Osteoblast (primary cell): ENCODE data around the gene SLC18A3. TPM values are rescaled to one million over a fixed set of nuclear protein-coding genes. Genes with fewer than 3 reads are reported as not detected.
A peak's percentile ranks its signal among the peaks of the same experiment; 100 is the strongest.

ENCODE experiments used
- DNase-seq: peaks from one replicate; pipeline ENCODE4 v3.0.0; 2011; ENCODE audit warnings: low spot score, mixed read lengths; ENCODE audit not compliant: insufficient read length; ENCODE audit errors: missing footprints
- H2AFZ ChIP-seq: 2 replicates; pipeline ENCODE4 v1.6.0; 2011; ENCODE audit warnings: mild to moderate bottlenecking, low read length
- H3K27ac ChIP-seq: 2 replicates; pipeline ENCODE4 v1.5.1; 2011; ENCODE audit warnings: mild to moderate bottlenecking, low read depth, low read length, moderate library complexity
- H3K27me3 ChIP-seq: 2 replicates; pipeline ENCODE4 v1.6.0; 2012; ENCODE audit warnings: mild to moderate bottlenecking, control low read depth, inconsistent platforms, low read length, moderate library complexity; ENCODE audit not compliant: insufficient read depth
- H3K36me3 ChIP-seq: 2 replicates; pipeline ENCODE4 v1.5.1; 2011; ENCODE audit warnings: mild to moderate bottlenecking, low read length, control low read depth, moderate library complexity; ENCODE audit not compliant: insufficient read depth
- H3K4me1 ChIP-seq: 2 replicates; pipeline ENCODE4 v1.5.1; 2011; ENCODE audit warnings: mild to moderate bottlenecking, low read length, control low read depth, moderate library complexity; ENCODE audit not compliant: insufficient read depth
- H3K4me2 ChIP-seq: 2 replicates; pipeline ENCODE4 v1.6.0; 2011; ENCODE audit warnings: mild to moderate bottlenecking, low read length; ENCODE audit not compliant: insufficient read depth
- H3K4me3 ChIP-seq: fragments of 200-600 bp; sonication (generic); 3 replicates; pipeline ENCODE4 v1.5.1; 2012; ENCODE audit warnings: mild to moderate bottlenecking, low read length, inconsistent platforms; ENCODE audit not compliant: insufficient read depth
- H3K79me2 ChIP-seq: 2 replicates; pipeline ENCODE4 v1.6.0; 2012; ENCODE audit warnings: mild to moderate bottlenecking, low read length, control low read depth, inconsistent platforms; ENCODE audit not compliant: insufficient read depth
- H3K9me3 ChIP-seq: 2 replicates; pipeline ENCODE4 v1.5.1; 2011; ENCODE audit warnings: low read depth, low read length, control low read depth
- H4K20me1 ChIP-seq: 2 replicates; pipeline ENCODE4 v1.6.0; 2012; ENCODE audit warnings: mild to moderate bottlenecking, low read length, control low read depth; ENCODE audit not compliant: insufficient read depth
- total RNA-seq: library from RNA; depleted of rRNA; stranded (reverse); fragments of >200 nt; gene quantifications from 2 replicates; pipeline ENCODE4 v1.2.3, GENCODE V29; 2012
- TF ChIP-seq, protein P1 (sequence below): IDR thresholded peaks from 2 replicates; pipeline ENCODE4 v1.5.1; 2011; ENCODE audit warnings: mild to moderate bottlenecking, low read depth, low read length, moderate library complexity; ENCODE audit errors: extremely low read depth

The SLC18A3 gene
- total RNA-seq, 1 donor: not detected

DNA sequence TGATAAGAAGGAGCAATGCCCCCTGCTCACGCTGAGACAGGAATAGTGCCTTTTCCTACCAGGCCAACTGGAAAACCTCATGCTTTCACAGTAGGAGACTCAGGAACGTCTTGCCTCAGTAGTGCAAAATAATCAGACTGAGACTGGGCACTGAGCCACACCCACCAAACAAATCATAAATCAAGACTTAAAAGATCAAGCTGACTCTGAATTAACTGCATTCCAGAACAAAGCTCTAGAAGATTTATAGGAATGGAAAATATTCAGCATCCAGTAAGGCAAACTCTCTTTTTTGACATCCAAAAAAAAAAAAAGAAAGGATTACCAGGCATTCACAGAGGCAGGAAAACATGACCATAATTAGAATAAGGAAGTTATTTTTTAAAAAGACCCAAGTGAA, 30.5 kb upstream of the SLC18A3 start:
- TF ChIP-seq, protein P1, sequence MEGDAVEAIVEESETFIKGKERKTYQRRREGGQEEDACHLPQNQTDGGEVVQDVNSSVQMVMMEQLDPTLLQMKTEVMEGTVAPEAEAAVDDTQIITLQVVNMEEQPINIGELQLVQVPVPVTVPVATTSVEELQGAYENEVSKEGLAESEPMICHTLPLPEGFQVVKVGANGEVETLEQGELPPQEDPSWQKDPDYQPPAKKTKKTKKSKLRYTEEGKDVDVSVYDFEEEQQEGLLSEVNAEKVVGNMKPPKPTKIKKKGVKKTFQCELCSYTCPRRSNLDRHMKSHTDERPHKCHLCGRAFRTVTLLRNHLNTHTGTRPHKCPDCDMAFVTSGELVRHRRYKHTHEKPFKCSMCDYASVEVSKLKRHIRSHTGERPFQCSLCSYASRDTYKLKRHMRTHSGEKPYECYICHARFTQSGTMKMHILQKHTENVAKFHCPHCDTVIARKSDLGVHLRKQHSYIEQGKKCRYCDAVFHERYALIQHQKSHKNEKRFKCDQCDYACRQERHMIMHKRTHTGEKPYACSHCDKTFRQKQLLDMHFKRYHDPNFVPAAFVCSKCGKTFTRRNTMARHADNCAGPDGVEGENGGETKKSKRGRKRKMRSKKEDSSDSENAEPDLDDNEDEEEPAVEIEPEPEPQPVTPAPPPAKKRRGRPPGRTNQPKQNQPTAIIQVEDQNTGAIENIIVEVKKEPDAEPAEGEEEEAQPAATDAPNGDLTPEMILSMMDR: no peak
- H3K9me3 ChIP-seq: no peaks in the 10 kb centered on the region
- H3K27ac ChIP-seq: no peak overlapping the region
- H2AFZ ChIP-seq: no peak overlapping the region
- no peaks in the 10 kb centered on the region for H3K36me3 ChIP-seq
- no peaks in the 10 kb centered on the region for H4K20me1 ChIP-seq
- H3K79me2 ChIP-seq: no peaks in the 10 kb centered on the region
- H3K4me1 ChIP-seq: peaks cover under 1% of the 10 kb centered on the region
- no peak overlapping the region for H3K4me2 ChIP-seq
- H3K27me3 ChIP-seq: no peaks in the 10 kb centered on the region
- no peak overlapping the region for H3K4me3 ChIP-seq
- DNase-seq: no peak

GRCh38 chr10:49585387-49585786, 24.7 kb upstream of the SLC18A3 start:
- H4K20me1 ChIP-seq: no peaks in the 10 kb centered on the region
- H2AFZ ChIP-seq: no peak overlapping the region
- TF ChIP-seq, protein P1: no peak
- H3K9me3 ChIP-seq: no peaks in the 10 kb centered on the region
- no peak overlapping the region for H3K4me3 ChIP-seq
- H3K27ac ChIP-seq: no peak overlapping the region
- no peaks in the 10 kb centered on the region for H3K36me3 ChIP-seq
- H3K4me1 ChIP-seq: peaks cover 9% of the 10 kb centered on the region
- H3K79me2 ChIP-seq: no peaks in the 10 kb centered on the region
- no peaks in the 10 kb centered on the region for H3K27me3 ChIP-seq
- DNase-seq: no peak
- peak overlapping the region; percentile 16 for H3K4me2 ChIP-seq

GRCh38 chr10:49587981-49588380, 22.1 kb upstream of the SLC18A3 start:
- TF ChIP-seq, protein P1: no peak
- no peaks in the 10 kb centered on the region for H3K36me3 ChIP-seq
- no peaks in the 10 kb centered on the region for H3K27me3 ChIP-seq
- H3K79me2 ChIP-seq: no peaks in the 10 kb centered on the region
- no peaks in the 10 kb centered on the region for H4K20me1 ChIP-seq
- no peak overlapping the region for H2AFZ ChIP-seq
- no peak for DNase-seq
- H3K4me2 ChIP-seq: no peak overlapping the region
- H3K4me1 ChIP-seq: peaks cover 9% of the 10 kb centered on the region
- no peak overlapping the region for H3K27ac ChIP-seq
- H3K9me3 ChIP-seq: no peaks in the 10 kb centered on the region
- H3K4me3 ChIP-seq: no peak overlapping the region

GRCh38 chr10:49592726-49593563, 17.2 kb upstream of the SLC18A3 start:
- Histone ChIP-seq H3K9me3 (no peaks in the 10 kb centered on the region), H3K36me3 (no peaks in the 10 kb centered on the region), H3K4me1 (peaks cover 3% of the 10 kb centered on the region), H3K79me2 (no peaks in the 10 kb centered on the region), H2AFZ (peak overlapping the region; percentile 25), H3K4me3 (no peak overlapping the region), H3K4me2 (peak overlapping the region; percentile 17), H4K20me1 (no peaks in the 10 kb centered on the region), H3K27ac (no peak overlapping the region), H3K27me3 (no peaks in the 10 kb centered on the region)
- DNase-seq: peak; percentile 91
- TF ChIP-seq, protein P1: peak; percentile 99
